Activated naive CD8-positive, alpha-beta T cell treated with anti-CD3 and anti-CD28 coated beads, Interleukin-2, amount 10 ng/mL, durations not matched to agents 7 days and 5 days (primary cell): ENCODE measurements around the gene COL6A5. TPM values are rescaled to one million over a fixed set of nuclear protein-coding genes. Genes with fewer than 3 reads are reported as not detected.

Experiments
- ATAC-seq: fragments of 150-1000 bp; cut with Tn5 transposase; one replicate; pipeline ENCODE4 v1.10.0; 2021; ENCODE audit warnings: low read depth, moderate library complexity
- POLR2A ChIA-PET: fragments of 350-600 bp; sonication (Branson Sonifier 250); formaldehyde crosslinking; loops from one replicate; lab custom pipeline; 2021; ENCODE audit warnings: antibody characterized with exemption; lab: Charles Lee
- DNase-seq: peaks from one replicate; pipeline ENCODE4 v3.0.0; 2021
- H3K27ac Mint-ChIP-seq: one replicate; pipeline ENCODE4 v1.8.0; 2022; ENCODE audit warnings: mild to moderate bottlenecking, mixed read lengths
- H3K27me3 Mint-ChIP-seq: one replicate; pipeline ENCODE4 v1.8.0; 2022; ENCODE audit warnings: mild to moderate bottlenecking, moderate library complexity, mixed read lengths
- H3K36me3 Mint-ChIP-seq: one replicate; pipeline ENCODE4 v1.8.0; 2021; ENCODE audit warnings: mild to moderate bottlenecking, mixed read lengths
- H3K4me1 Mint-ChIP-seq: one replicate; pipeline ENCODE4 v1.8.0; 2021; ENCODE audit warnings: mixed read lengths
- H3K4me3 Mint-ChIP-seq: one replicate; pipeline ENCODE4 v1.8.0; 2022; ENCODE audit warnings: mild to moderate bottlenecking, moderate library complexity, mixed read lengths
- H3K9me3 Mint-ChIP-seq: one replicate; pipeline ENCODE4 v1.8.0; 2021; ENCODE audit warnings: mixed read lengths
- total RNA-seq, 2 experiments: library from RNA; stranded (reverse); gene quantifications; one replicate each; pipeline ENCODE4 v1.2.3, GENCODE V29; 2021

Gene COL6A5
- total RNA-seq, 2 experiments from 2014 or later, result not detected

DNA sequence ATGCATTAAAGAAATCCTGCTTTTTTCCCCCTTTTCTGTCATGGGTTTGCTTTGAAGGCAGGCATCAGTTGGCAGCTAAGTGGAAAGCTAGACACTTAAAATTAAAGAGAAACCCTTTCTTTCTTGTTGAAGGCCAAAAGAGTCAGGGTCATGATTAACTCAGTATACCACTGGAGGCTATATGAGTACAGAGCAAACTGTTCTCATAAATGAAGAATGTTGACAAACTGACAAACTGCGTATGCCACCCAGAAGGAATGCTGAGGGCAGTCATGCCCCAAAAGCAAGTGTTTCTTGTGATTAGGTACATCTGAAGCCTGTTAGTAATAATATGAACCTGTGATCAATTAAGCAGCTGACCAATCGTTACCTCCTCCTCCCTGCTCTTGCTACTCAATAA is 127.9 kb downstream of the COL6A5 start:
- ATAC-seq (no peak), DNase-seq (no peak)
- Mint-ChIP-seq H3K27ac (no peak overlapping the region), H3K36me3 (no peaks in the 10 kb centered on the region), H3K4me3 (no peak overlapping the region), H3K4me1 (no peaks in the 10 kb centered on the region), H3K9me3 (no peaks in the 10 kb centered on the region), H3K27me3 (no peaks in the 10 kb centered on the region)
- POLR2A ChIA-PET, result no interaction called here

DNA sequence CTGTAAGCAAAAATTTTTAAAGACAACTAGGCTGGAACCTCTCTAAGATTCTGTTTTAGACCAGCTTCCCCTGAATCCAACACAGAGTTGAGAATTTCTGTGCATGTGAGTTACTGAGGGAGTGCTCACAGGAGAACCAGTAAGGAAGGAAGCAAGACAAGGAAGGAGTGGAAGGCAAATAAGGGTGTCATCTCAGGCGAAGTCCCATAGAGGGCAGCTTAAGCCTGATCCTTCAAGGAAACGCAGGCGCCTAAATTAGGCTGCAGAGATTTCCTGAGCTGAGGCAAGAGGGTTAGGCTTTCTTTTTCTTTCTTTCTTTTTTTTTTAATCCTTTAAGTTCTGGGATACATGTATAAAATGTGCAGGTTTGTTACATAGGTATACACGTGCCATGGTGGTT is 135.3 kb downstream of the COL6A5 start:
- Mint-ChIP-seq H3K27me3 (peaks cover 4% of the 10 kb centered on the region), H3K9me3 (peaks cover 2% of the 10 kb centered on the region), H3K4me3 (no peak overlapping the region), H3K36me3 (no peaks in the 10 kb centered on the region), H3K4me1 (no peaks in the 10 kb centered on the region), H3K27ac (no peak overlapping the region)
- POLR2A ChIA-PET, result no interaction called here
- no peak for DNase-seq
- ATAC-seq, result no peak

DNA sequence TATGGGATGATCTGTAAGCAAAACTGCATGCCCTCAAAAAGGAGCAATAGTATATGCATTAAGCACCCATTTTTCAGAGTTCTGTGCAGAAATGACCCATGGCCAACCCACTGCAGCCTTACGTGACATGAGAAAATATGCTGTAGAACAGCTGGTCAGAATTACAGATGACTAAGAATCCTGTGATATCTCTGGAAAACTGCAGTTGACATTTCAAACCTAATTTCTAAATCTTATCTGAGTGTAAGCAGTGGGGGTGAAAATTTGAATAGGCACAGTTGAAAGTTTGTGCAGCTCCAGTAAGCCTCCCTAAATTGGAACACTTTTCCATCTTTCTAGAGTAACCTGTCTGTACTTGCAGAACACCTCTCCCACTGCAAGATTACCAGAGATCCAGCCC is 142.8 kb downstream of the COL6A5 start:
- ATAC-seq (no peak), DNase-seq (no peak)
- POLR2A ChIA-PET, result no interaction called here
- Mint-ChIP-seq H3K9me3 (no peaks in the 10 kb centered on the region), H3K4me3 (no peak overlapping the region), H3K36me3 (no peaks in the 10 kb centered on the region), H3K27me3 (peaks cover 4% of the 10 kb centered on the region), H3K4me1 (no peaks in the 10 kb centered on the region), H3K27ac (no peak overlapping the region)

DNA sequence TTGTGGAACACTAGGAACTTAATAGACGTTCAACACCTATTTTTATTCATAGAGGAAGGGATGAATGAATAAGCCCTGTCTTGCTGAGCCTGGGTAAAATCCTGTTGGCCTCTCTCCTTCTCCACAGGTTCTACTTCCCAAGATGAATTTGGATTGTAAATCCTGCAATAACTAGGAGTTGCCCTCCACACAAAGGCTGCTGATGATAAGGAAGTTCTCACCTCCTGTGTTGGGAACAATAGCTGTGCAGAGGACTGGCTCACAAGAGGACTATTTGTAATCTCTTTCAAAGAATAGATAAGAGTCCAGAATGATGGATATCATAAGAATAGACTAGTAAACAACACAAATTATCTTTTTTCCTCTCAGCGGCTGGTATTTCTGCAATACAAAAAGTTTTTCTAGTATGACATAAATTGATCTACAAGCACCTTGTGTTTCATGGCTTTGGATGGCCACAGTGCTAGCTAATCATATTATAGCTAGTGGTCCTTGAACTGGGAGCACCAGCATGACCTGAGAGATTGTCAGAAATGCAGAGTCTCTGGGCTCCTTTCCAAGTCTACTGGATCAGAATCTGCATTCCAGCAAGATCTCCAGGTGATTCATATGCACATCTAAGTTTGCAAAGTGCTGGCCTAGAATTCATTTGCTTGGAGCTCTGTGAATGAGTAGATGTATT is 143.4 kb downstream of the COL6A5 start:
- no peak for DNase-seq
- POLR2A ChIA-PET, result no interaction called here
- no peaks in the 10 kb centered on the region for H3K9me3 Mint-ChIP-seq
- H3K27me3 Mint-ChIP-seq, result peaks cover 4% of the 10 kb centered on the region
- H3K36me3 Mint-ChIP-seq, result no peaks in the 10 kb centered on the region
- no peak overlapping the region for H3K4me3 Mint-ChIP-seq
- no peak overlapping the region for H3K27ac Mint-ChIP-seq
- H3K4me1 Mint-ChIP-seq, result no peaks in the 10 kb centered on the region
- no peak for ATAC-seq

DNA sequence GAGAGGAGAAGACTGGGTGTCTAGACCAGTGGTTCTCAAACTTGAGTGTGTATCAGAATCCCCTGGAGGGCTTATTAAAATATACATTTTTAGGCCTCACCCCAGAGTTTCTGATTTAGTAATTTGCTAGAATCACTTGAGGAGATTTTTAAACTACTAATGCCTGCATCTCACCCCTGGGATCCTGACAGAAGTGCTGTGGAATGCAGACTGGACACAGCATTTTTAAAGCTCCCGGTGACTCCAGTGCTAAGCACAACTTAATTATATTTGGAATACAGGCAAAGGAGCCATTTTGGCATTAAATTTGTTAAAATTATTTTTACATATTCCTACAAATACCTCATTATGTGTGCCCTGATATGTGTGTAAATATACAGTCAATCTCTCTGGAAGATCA is 144.8 kb downstream of the COL6A5 start:
- Mint-ChIP-seq H3K27me3 (peaks cover 4% of the 10 kb centered on the region), H3K4me1 (no peaks in the 10 kb centered on the region), H3K9me3 (no peaks in the 10 kb centered on the region), H3K4me3 (no peak overlapping the region), H3K27ac (no peak overlapping the region), H3K36me3 (no peaks in the 10 kb centered on the region)
- DNase-seq, result no peak
- ATAC-seq, result no peak
- POLR2A ChIA-PET, result no interaction called here

DNA sequence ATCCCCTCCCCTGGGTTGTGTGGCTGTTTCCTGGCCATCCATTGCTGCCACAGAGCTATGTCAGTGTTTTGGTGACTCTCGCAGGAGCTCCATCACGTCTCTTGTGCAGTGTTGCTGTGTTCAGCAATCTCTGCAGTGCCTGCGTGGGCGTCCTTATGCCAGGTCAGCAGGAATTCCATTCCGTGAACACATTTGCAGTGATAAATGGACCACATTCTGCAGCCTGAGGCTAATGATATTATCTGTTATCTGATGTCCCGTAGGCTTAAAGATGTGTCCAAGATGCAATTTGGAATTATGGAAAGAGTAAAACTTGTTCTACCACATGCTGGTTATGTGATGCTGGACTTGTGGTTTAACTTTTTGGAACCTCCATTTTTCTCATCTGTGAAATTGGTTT is 146.0 kb downstream of the COL6A5 start:
- no peaks in the 10 kb centered on the region for H3K36me3 Mint-ChIP-seq
- no peak for ATAC-seq
- no peak overlapping the region for H3K4me3 Mint-ChIP-seq
- H3K27me3 Mint-ChIP-seq, result peaks cover 4% of the 10 kb centered on the region
- H3K27ac Mint-ChIP-seq, result no peak overlapping the region
- POLR2A ChIA-PET, result no interaction called here
- DNase-seq, result no peak
- H3K4me1 Mint-ChIP-seq, result no peaks in the 10 kb centered on the region
- H3K9me3 Mint-ChIP-seq, result no peaks in the 10 kb centered on the region

DNA sequence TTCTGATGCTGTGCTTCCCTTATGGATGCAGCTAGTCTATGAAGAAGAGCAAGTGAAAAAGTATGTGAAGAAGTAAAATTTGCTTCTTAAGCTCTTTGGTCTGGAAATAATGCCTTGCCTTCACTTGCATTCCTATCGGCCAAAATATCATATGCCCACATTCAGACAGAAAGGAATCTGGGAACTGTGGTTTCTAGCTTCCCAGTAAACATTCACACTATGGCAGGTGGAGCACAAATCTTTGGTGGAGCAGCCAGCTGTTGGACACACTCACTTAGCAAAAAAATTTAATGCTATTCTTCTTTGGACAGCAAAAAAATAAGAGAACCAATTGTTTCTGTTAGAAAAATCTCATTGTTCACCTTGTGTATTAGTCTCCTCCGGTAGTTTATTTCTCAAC is 159.2 kb downstream of the COL6A5 start:
- DNase-seq (no peak), ATAC-seq (no peak)
- H3K27me3 Mint-ChIP-seq, result peaks cover 11% of the 10 kb centered on the region
- H3K4me3 Mint-ChIP-seq, result no peak overlapping the region
- H3K27ac Mint-ChIP-seq, result no peak overlapping the region
- H3K4me1 Mint-ChIP-seq, result no peaks in the 10 kb centered on the region
- H3K36me3 Mint-ChIP-seq, result no peaks in the 10 kb centered on the region
- H3K9me3 Mint-ChIP-seq, result no peaks in the 10 kb centered on the region
- POLR2A ChIA-PET, result no interaction called here

DNA sequence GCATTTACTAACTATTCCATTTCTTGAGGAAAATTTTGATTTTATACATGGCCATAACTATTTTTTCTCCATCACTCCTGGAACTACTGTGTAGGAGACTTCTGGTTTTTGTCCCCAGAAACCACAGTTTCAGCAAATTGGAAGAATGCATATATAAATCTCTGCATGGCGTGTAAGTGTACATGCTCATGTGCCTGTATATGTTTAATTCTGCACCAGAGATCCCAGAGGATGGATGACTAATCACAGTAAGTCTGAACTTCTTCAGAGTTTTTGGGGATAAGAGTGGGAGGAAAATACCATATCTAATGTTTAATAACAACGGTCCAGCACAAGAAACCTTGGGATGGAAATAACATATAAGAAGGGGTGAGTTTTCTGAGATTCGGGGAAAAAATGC is 160.6 kb downstream of the COL6A5 start:
- DNase-seq (no peak), ATAC-seq (no peak)
- Mint-ChIP-seq H3K27me3 (peaks cover 12% of the 10 kb centered on the region), H3K27ac (no peak overlapping the region), H3K36me3 (no peaks in the 10 kb centered on the region), H3K4me1 (no peaks in the 10 kb centered on the region), H3K9me3 (no peaks in the 10 kb centered on the region), H3K4me3 (no peak overlapping the region)
- POLR2A ChIA-PET, result no interaction called here

DNA sequence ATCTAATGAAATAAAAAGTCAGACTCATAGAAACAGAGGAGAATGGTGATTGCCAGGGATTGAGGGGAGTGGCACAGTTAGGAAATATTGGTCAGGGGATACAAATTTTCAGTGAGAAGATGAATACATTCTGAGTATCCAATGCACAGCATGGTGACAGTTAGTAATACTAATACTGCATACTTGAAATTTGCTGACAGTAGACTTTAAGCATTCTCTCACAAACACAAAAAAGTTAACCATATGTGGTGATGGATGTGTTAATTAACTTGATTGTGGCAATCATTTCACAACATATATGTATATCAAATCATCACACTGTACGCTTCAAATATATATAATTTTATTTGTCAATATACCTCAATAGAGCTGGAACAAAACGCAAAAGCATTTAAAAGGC is 162.3 kb downstream of the COL6A5 start:
- no peaks in the 10 kb centered on the region for H3K9me3 Mint-ChIP-seq
- no peak overlapping the region for H3K4me3 Mint-ChIP-seq
- ATAC-seq, result no peak
- H3K27ac Mint-ChIP-seq, result no peak overlapping the region
- no peaks in the 10 kb centered on the region for H3K4me1 Mint-ChIP-seq
- POLR2A ChIA-PET, result no interaction called here
- H3K36me3 Mint-ChIP-seq, result no peaks in the 10 kb centered on the region
- H3K27me3 Mint-ChIP-seq, result peaks cover 12% of the 10 kb centered on the region
- no peak for DNase-seq

DNA sequence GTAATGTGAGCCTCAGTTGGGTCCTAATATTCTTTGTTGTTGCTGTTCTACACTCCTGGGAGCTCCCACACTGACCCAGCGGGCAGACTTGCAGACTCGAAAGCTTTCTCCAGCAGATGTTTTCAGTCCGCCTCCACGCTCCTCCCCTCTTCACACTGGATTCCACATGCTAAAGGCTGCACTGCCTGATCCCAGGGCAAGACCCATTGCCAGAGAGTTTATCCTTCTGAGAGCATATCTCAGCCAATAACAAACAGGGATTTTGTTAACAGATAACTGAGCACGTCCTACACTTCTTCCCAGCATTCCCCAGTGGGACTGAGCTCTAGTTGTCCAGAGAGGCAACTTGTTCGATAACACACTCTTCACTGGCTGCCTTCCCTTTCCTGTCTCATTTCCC is 163.5 kb downstream of the COL6A5 start:
- no peak overlapping the region for H3K4me3 Mint-ChIP-seq
- DNase-seq (no peak), ATAC-seq (no peak)
- POLR2A ChIA-PET, result no interaction called here
- H3K27me3 Mint-ChIP-seq, result peaks cover 10% of the 10 kb centered on the region
- H3K9me3 Mint-ChIP-seq, result no peaks in the 10 kb centered on the region
- H3K4me1 Mint-ChIP-seq, result no peaks in the 10 kb centered on the region
- no peak overlapping the region for H3K27ac Mint-ChIP-seq
- H3K36me3 Mint-ChIP-seq, result no peaks in the 10 kb centered on the region

DNA sequence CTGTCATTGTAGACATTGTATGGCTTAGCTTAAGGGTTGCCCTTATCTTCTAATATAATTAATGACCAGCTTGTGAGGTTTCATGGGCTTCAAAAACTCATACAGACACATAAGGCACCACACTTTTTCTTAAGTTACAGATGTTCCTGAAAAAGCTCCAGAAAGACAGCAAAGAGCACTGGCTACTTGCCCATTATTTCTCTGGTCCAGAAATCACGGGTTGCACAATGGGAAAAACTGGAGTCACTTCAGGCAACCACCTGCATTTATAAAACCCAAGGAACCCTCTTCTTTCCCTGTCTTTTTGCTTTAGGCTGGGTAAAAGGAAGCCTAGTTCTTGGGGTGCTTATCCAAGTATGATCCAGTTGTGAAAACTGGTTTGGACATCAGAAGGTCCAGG is 169.2 kb downstream of the COL6A5 start:
- H3K4me3 Mint-ChIP-seq, result no peak overlapping the region
- POLR2A ChIA-PET, result no interaction called here
- H3K9me3 Mint-ChIP-seq, result peaks cover 1% of the 10 kb centered on the region
- H3K27ac Mint-ChIP-seq, result no peak overlapping the region
- no peak for ATAC-seq
- no peaks in the 10 kb centered on the region for H3K4me1 Mint-ChIP-seq
- DNase-seq, result no peak
- peaks cover 36% of the 10 kb centered on the region for H3K27me3 Mint-ChIP-seq
- no peaks in the 10 kb centered on the region for H3K36me3 Mint-ChIP-seq

DNA sequence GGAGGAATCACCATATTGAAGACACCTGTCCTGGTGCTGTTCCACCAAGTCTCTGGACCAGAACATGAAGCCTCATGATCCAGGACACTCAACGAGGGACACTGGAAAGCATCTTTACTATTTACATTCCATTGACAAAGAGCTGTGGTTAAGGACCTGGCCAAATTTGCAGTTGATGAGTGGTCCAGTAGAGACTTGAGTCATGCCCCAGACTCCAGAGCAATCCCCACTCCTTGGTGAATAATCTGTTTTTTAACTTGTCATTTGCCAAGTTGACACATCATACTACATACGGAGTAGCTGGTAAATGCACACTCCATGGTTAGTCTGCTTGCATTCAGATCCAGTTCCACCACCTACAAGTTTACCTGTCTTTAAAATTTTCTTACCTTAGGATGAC is 170.3 kb downstream of the COL6A5 start:
- no peak overlapping the region for H3K4me3 Mint-ChIP-seq
- ATAC-seq (no peak), DNase-seq (no peak)
- H3K36me3 Mint-ChIP-seq, result no peaks in the 10 kb centered on the region
- peaks cover 1% of the 10 kb centered on the region for H3K9me3 Mint-ChIP-seq
- POLR2A ChIA-PET, result no interaction called here
- no peak overlapping the region for H3K27ac Mint-ChIP-seq
- H3K27me3 Mint-ChIP-seq, result peaks cover 39% of the 10 kb centered on the region
- H3K4me1 Mint-ChIP-seq, result no peaks in the 10 kb centered on the region

DNA sequence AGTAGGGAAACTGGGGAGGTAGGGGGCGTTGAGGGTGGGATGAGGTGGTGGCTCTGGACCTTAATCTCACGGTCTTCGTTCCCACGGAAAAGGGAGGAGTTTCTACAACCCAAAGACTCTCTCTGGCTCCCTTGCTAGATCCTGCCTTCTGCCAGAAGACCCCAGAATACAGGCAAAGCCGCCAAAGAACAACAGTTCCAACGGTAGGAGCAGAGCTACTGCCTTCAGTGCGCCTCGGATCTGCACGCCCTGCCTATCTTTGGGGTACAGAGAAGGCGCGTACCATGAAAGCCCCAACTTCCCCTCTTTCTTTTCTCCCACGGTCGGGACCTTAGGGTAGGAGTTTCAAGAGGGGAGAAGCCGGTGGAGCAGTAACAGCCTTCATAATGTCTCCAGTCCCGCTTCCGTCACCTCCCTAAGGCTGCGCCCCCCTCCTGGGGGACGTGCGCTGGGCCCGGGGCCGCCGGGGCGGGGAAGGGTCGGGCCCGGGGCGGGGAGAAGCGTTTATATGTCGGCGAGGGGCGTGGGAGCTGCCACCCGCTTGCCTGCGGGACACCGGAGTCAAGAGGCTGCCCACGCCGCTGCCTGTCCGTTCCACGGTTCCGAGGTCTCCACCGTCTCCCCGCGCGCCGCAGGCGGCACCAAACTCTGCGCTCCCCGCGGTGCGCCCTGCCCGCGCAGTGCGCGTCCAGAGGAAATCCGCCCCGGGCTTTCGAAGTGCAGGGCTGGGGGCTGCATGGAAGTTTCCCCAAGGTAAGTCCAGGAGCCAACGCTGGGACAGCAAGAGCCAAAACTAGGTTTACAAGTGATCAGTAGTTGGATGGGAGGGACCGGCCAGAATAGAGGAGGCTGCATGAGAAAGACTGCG is 171.4 kb downstream of the COL6A5 start, which contains the start of gene COL6A6:
TSS of gene COL6A6 (plus strand) at position 533 of the 868 bp plus-strand sequence. CDS start 43,188 bp downstream, outside the sequence.
- Mint-ChIP-seq H3K27ac (no peak within 1 kb of the TSS), H3K4me1 (no peaks in the 10 kb centered on the region), H3K9me3 (peaks cover 1% of the 10 kb centered on the region), H3K36me3 (no peaks in the 10 kb centered on the region), H3K27me3 (peaks cover 37% of the 10 kb centered on the region), H3K4me3 (no peak within 1 kb of the TSS)
- POLR2A ChIA-PET, result no interaction called here
- ATAC-seq, result no peak
- DNase-seq, result no peak

DNA sequence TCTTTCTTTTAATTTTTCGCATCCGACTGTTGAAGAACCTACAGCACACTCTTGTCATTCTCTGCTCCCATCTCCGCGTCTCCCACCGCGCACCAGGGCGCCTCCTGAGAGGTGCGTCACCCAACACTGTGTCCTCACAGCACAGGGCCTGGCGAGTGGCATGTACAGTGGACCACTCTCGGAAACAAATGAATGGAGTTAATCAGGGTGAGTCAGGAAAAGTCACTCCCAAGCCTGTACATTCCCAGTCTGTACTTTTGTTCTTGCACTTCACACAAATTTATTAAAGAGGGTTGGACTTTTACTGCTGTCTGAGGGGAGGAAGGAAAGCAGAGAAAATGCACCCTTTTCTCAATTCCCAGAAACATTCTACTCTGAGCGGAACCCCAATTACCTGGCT is 172.1 kb downstream of the COL6A5 start:
- no peak for DNase-seq
- H3K27me3 Mint-ChIP-seq, result peaks cover 40% of the 10 kb centered on the region
- H3K36me3 Mint-ChIP-seq, result no peaks in the 10 kb centered on the region

More for the DNA sequence above, 172.1 kb downstream of the COL6A5 start:
- no peaks in the 10 kb centered on the region for H3K4me1 Mint-ChIP-seq
- ATAC-seq, result no peak
- POLR2A ChIA-PET, result no interaction called here
- no peak overlapping the region for H3K27ac Mint-ChIP-seq
- peaks cover 1% of the 10 kb centered on the region for H3K9me3 Mint-ChIP-seq
- no peak overlapping the region for H3K4me3 Mint-ChIP-seq
